Muscle layer of duodenum (tissue), 2 donors: ENCODE data around the gene PRMT9.

Experiments
- H3K27ac ChIP-seq: one replicate; pipeline ENCODE4 v1.7.0; 2013; ENCODE audit warnings: mild to moderate bottlenecking, low read length
- H3K27me3 ChIP-seq: one replicate; pipeline ENCODE4 v1.7.0; 2013; ENCODE audit warnings: low read depth, mild to moderate bottlenecking, control low read depth, low read length
- H3K36me3 ChIP-seq, 2 donors: one replicate each; pipeline ENCODE4 v1.7.0; 2013; ENCODE audit warnings: low read length in 2 of 2, control low read depth in 1 of 2, mild to moderate bottlenecking in 1 of 2; ENCODE audit not compliant: insufficient read depth in 2 of 2, control insufficient read depth in 1 of 2
- H3K4me1 ChIP-seq, 2 donors: one replicate each; pipeline ENCODE4 v1.7.0; 2013; ENCODE audit warnings: low read length in 2 of 2, mild to moderate bottlenecking in 2 of 2, control low read depth in 1 of 2, moderate library complexity in 1 of 2; ENCODE audit not compliant: insufficient read depth in 2 of 2, control insufficient read depth in 1 of 2
- H3K4me3 ChIP-seq, 2 donors: one replicate each; pipeline ENCODE4 v1.7.0; 2013; ENCODE audit warnings: low read length in 2 of 2, low read depth in 1 of 2, mild to moderate bottlenecking in 1 of 2
- H3K9me3 ChIP-seq, 2 donors: one replicate each; pipeline ENCODE4 v1.7.0; 2013; ENCODE audit warnings: low read length in 2 of 2, control low read depth in 1 of 2, mild to moderate bottlenecking in 1 of 2; ENCODE audit not compliant: control insufficient read depth in 1 of 2
- donor health status: healthy.

Gene PRMT9

DNA sequence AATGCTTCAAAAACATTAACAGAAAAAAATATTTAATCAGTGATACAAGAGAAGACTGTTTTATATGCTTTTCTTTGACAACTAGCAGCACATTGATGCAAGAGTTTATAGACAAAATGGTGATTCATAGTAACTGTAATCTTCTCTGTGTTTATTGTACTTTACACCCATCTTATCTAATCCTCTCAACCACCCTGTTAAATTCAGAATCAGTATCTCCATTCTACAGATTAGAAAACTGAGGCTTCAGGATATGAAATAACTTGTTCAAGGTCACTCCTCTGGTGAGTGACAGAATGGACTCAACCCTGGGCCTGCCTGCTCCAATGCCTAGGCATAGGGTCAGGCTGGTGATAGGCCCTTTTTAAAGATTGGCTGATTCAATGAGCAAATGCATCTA lies 92.9 kb downstream of the PRMT9 start:
- Histone ChIP-seq H3K4me3 (no peak overlapping the region), H3K27ac (no peak overlapping the region), H3K4me1 (peaks cover 0 to 4% of the 10 kb centered on the region in 2 donors), H3K36me3 (no peaks in the 10 kb centered on the region), H3K9me3 (no peaks in the 10 kb centered on the region), H3K27me3 (no peaks in the 10 kb centered on the region)

DNA sequence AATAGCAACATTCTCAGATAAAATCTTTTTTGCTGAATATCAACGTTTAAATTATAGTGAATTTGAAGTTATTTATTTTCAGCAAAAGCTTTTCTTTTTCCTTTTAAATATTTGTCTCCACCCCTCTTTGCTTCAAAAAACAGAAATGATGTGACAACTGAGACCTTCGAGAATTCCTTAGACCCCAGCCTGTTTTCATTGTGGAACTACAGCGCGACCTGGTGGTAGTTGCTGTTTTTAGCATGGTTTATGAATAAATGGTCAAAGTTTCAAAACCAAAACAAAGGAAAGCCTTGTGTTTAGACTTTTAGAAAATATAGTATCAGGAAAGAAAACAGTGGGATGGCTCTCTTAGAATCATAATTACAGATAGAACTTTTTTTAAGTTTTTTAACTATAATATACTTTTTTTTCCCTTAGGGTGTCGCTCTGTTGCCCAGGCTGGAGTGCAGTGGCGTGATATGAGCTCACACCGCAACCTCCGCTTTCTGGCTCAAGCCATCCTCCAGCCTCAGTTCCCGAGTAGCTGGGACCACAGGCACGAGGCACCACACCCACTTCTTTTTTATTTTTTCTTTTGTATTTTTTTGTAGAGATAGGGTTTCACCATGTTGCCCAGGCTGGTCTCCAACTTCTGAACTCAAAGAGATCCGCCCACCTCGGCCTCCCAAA lies 93.6 kb downstream of the PRMT9 start:
- Histone ChIP-seq H3K27me3 (no peaks in the 10 kb centered on the region), H3K4me1 (peaks cover 0 to 4% of the 10 kb centered on the region in 2 donors), H3K9me3 (no peaks in the 10 kb centered on the region), H3K27ac (no peak overlapping the region), H3K4me3 (no peak overlapping the region), H3K36me3 (no peaks in the 10 kb centered on the region)

DNA sequence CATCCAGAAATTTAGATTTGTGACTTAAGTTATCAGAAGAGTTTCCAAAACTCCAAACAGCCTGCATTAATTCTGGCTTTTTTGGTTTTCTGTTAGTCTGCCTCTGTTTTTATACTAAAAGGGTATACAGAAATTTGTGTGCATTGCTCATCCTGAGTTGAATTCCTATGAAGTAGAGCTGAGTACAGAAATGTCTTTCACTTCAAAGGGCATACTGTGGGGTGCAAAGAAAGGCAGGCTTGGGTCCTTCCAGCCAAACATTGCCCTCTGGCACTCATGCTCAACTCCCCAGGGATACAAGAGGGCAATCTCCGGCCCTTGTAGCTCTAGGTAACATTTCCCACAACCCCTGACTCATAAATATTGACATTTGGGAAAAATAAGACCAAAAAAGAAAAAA lies 94.4 kb downstream of the PRMT9 start:
- Histone ChIP-seq H3K4me1 (peaks cover 0 to 4% of the 10 kb centered on the region in 2 donors), H3K27me3 (no peaks in the 10 kb centered on the region), H3K27ac (no peak overlapping the region), H3K36me3 (no peaks in the 10 kb centered on the region), H3K9me3 (no peaks in the 10 kb centered on the region), H3K4me3 (no peak overlapping the region)
